Astrocyte (in vitro differentiated cells and primary cell): ENCODE data around the gene BTN2A1. TPM values are rescaled to one million over a fixed set of nuclear protein-coding genes. Genes with fewer than 3 reads are reported as not detected.

Experiments
- DNase-seq: peaks from one replicate; pipeline ENCODE4 v3.0.0-alpha.2; 2010; ENCODE audit warnings: low read depth
- FAIRE-seq: peaks from 2 replicates; lab custom pipeline; 2011; peaks lifted over from hg19 to GRCh38; lab: Jason Lieb, UNC
- H2AFZ ChIP-seq: 2 replicates; pipeline ENCODE4 v1.6.0; 2012; ENCODE audit warnings: low read depth, low read length, inconsistent platforms
- H3K27ac ChIP-seq: 2 replicates; pipeline ENCODE4 v1.5.1; 2011; ENCODE audit warnings: low read depth, low read length, inconsistent platforms
- H3K27me3 ChIP-seq: 2 replicates; pipeline ENCODE4 v1.6.0; 2011; ENCODE audit warnings: low read length, inconsistent platforms; ENCODE audit not compliant: insufficient read depth
- H3K36me3 ChIP-seq: 2 replicates; pipeline ENCODE4 v1.5.1; 2011; ENCODE audit warnings: low read length, inconsistent platforms; ENCODE audit not compliant: insufficient read depth
- H3K4me1 ChIP-seq: 2 replicates; pipeline ENCODE4 v1.5.1; 2011; ENCODE audit warnings: low read length, inconsistent platforms; ENCODE audit not compliant: insufficient read depth
- H3K4me2 ChIP-seq: 2 replicates; pipeline ENCODE4 v1.6.0; 2012; ENCODE audit warnings: low read length, inconsistent platforms
- H3K4me3 ChIP-seq: 2 replicates; pipeline ENCODE4 v1.5.1; 2011; ENCODE audit warnings: low read depth, mild to moderate bottlenecking, low read length, inconsistent platforms; ENCODE audit not compliant: insufficient read depth
- H3K79me2 ChIP-seq: 2 replicates; pipeline ENCODE4 v1.6.0; 2012; ENCODE audit warnings: mild to moderate bottlenecking, low read length, inconsistent platforms; ENCODE audit not compliant: insufficient read depth
- H3K9ac ChIP-seq: 2 replicates; pipeline ENCODE4 v1.6.0; 2012; ENCODE audit warnings: mild to moderate bottlenecking, low read length, inconsistent platforms
- H3K9me3 ChIP-seq: 2 replicates; pipeline ENCODE4 v1.5.1; 2012; ENCODE audit warnings: low read depth, mild to moderate bottlenecking, low read length, inconsistent platforms; ENCODE audit not compliant: insufficient read depth
- H4K20me1 ChIP-seq: 2 replicates; pipeline ENCODE4 v1.6.0; 2012; ENCODE audit warnings: low read length, inconsistent platforms; ENCODE audit not compliant: insufficient read depth
- H3K27ac Mint-ChIP-seq: one replicate; pipeline ENCODE4 v1.8.0; 2021; ENCODE audit warnings: mild to moderate bottlenecking, mixed read lengths; ENCODE audit not compliant: unreplicated experiment
- H3K27me3 Mint-ChIP-seq: one replicate; pipeline ENCODE4 v1.8.0; 2021; ENCODE audit warnings: low read depth, mixed read lengths; ENCODE audit not compliant: unreplicated experiment
- H3K36me3 Mint-ChIP-seq: one replicate; pipeline ENCODE4 v1.8.0; 2021; ENCODE audit warnings: low read depth, mixed read lengths; ENCODE audit not compliant: unreplicated experiment
- H3K4me1 Mint-ChIP-seq: one replicate; pipeline ENCODE4 v1.8.0; 2021; ENCODE audit warnings: low read depth, mixed read lengths; ENCODE audit not compliant: unreplicated experiment
- H3K4me3 Mint-ChIP-seq: one replicate; pipeline ENCODE4 v1.8.0; 2021; ENCODE audit warnings: mild to moderate bottlenecking, moderate library complexity, mixed read lengths; ENCODE audit not compliant: unreplicated experiment
- H3K9me3 Mint-ChIP-seq: one replicate; pipeline ENCODE4 v1.8.0; 2021; ENCODE audit warnings: mild to moderate bottlenecking, mixed read lengths; ENCODE audit not compliant: unreplicated experiment
- EZH2 ChIP-seq: IDR thresholded peaks from 2 replicates; pipeline ENCODE4 v1.6.1; 2012; ENCODE audit warnings: mild to moderate bottlenecking, low read length, inconsistent platforms; ENCODE audit not compliant: insufficient read depth
- total RNA-seq: library from RNA; stranded (reverse); gene quantifications from 2 replicates; pipeline ENCODE4 v1.2.1, GENCODE V29; 2021
- TF ChIP-seq, protein P1 (sequence below): IDR thresholded peaks from 2 replicates; pipeline ENCODE4 v1.5.1; 2011; ENCODE audit warnings: low read depth, mild to moderate bottlenecking, inconsistent platforms, low read length, moderate library complexity; ENCODE audit not compliant: insufficient read depth

BTN2A1 gene
- total RNA-seq, 1 donor from 2014 or later: 50.4 TPM

DNA sequence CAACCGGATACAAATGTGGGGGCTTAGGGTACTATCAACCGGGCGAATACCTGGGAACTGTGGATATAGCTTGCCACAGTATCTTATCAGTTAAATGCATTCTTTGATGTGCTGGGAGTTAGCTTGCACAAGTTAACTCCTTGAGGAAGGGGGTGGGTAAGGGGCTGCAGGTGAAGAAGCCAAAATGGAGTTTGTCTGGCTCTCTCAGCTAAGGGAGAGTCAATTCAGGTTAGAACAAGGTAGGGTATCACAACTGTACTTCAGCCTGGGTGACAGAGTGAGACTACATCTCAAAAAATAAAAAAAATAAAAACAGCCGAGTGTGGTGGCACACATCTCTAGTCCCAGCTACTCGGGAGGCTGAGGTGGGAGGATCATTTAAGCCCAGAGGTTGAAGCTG lies 33.8 kb downstream of the BTN2A1 start:
- H3K27me3 ChIP-seq: peaks cover 4% of the 10 kb centered on the region
- Mint-ChIP-seq H3K4me3 (no peak overlapping the region), H3K27me3 (peaks cover 8% of the 10 kb centered on the region), H3K4me1 (peaks cover 3% of the 10 kb centered on the region), H3K36me3 (no peaks in the 10 kb centered on the region), H3K27ac (no peak overlapping the region), H3K9me3 (peaks cover 9% of the 10 kb centered on the region)
- H3K4me3 ChIP-seq: no peak overlapping the region
- no peak overlapping the region for H3K4me2 ChIP-seq
- no peaks in the 10 kb centered on the region for H3K79me2 ChIP-seq
- no peaks in the 10 kb centered on the region for H3K36me3 ChIP-seq
- no peak for DNase-seq
- no peak for FAIRE-seq
- no peak overlapping the region for H2AFZ ChIP-seq
- peaks cover 6% of the 10 kb centered on the region for H3K9me3 ChIP-seq
- TF ChIP-seq, protein P1, sequence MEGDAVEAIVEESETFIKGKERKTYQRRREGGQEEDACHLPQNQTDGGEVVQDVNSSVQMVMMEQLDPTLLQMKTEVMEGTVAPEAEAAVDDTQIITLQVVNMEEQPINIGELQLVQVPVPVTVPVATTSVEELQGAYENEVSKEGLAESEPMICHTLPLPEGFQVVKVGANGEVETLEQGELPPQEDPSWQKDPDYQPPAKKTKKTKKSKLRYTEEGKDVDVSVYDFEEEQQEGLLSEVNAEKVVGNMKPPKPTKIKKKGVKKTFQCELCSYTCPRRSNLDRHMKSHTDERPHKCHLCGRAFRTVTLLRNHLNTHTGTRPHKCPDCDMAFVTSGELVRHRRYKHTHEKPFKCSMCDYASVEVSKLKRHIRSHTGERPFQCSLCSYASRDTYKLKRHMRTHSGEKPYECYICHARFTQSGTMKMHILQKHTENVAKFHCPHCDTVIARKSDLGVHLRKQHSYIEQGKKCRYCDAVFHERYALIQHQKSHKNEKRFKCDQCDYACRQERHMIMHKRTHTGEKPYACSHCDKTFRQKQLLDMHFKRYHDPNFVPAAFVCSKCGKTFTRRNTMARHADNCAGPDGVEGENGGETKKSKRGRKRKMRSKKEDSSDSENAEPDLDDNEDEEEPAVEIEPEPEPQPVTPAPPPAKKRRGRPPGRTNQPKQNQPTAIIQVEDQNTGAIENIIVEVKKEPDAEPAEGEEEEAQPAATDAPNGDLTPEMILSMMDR: no peak
- no peak for TF ChIP-seq EZH2
- no peaks in the 10 kb centered on the region for H3K4me1 ChIP-seq
- no peak overlapping the region for H3K27ac ChIP-seq
- no peak overlapping the region for H3K9ac ChIP-seq
- no peaks in the 10 kb centered on the region for H4K20me1 ChIP-seq

DNA sequence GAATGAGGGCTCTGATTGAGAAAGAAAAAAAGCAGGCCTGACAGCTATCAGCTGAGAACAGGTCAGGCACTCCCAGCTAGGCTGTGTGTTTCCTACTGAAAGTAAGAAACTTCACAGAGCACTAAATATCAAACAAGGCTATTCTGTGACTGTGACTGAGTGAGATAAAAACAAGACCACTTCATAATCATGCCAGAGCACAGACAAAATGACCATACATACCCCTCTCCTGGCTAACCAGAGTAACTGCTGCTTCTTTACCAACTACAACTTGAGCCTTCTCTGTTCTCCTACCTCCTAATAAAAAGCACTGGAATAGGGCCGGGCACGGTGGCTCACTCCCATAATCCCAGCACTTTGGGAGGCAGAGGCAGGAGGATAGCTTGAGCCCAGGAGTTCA lies 35.5 kb downstream of the BTN2A1 start:
- H3K27me3 Mint-ChIP-seq: peaks cover 9% of the 10 kb centered on the region
- Histone ChIP-seq H3K9ac (no peak overlapping the region), H3K4me3 (no peak overlapping the region), H3K4me2 (no peak overlapping the region), H3K79me2 (no peaks in the 10 kb centered on the region), H4K20me1 (no peaks in the 10 kb centered on the region), H3K27ac (no peak overlapping the region), H3K27me3 (peaks cover 5% of the 10 kb centered on the region), H3K36me3 (no peaks in the 10 kb centered on the region), H2AFZ (no peak overlapping the region), H3K4me1 (no peaks in the 10 kb centered on the region), H3K9me3 (no peaks in the 10 kb centered on the region)
- H3K27ac Mint-ChIP-seq: no peak overlapping the region
- H3K4me3 Mint-ChIP-seq: no peak overlapping the region
- H3K36me3 Mint-ChIP-seq: no peaks in the 10 kb centered on the region
- H3K4me1 Mint-ChIP-seq: peaks cover 3% of the 10 kb centered on the region
- TF ChIP-seq, protein P1: no peak
- TF ChIP-seq EZH2: no peak
- DNase-seq (no peak), FAIRE-seq (no peak)
- H3K9me3 Mint-ChIP-seq: peaks cover 1% of the 10 kb centered on the region

DNA sequence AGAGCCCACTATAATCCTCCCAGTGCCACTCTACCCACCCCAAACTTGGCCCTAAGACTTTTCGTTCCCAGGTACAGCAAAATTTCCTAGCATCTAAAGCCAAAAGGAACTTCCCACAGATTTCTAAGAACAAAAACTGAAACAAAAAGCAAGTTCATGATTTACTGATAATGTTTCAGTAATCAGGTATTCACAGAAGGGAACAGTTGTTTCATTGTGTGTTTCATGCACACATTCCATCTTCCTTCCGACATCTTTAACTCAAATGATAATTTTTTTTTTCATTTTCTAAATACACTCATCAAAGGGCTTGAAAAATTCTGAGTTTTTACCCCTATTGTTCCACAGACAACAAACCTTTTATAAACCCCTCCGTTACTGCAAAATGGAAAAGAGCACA lies 36.4 kb downstream of the BTN2A1 start:
- H3K4me1 Mint-ChIP-seq: peaks cover 3% of the 10 kb centered on the region
- H3K4me3 ChIP-seq: no peak overlapping the region
- H3K79me2 ChIP-seq: no peaks in the 10 kb centered on the region
- H3K9me3 ChIP-seq: no peaks in the 10 kb centered on the region
- peaks cover 6% of the 10 kb centered on the region for H3K27me3 ChIP-seq
- no peak overlapping the region for H3K4me3 Mint-ChIP-seq
- no peaks in the 10 kb centered on the region for H3K4me1 ChIP-seq
- H3K9ac ChIP-seq: no peak overlapping the region
- TF ChIP-seq, protein P1: no peak
- no peak for TF ChIP-seq EZH2
- no peak overlapping the region for H3K27ac Mint-ChIP-seq
- H3K27me3 Mint-ChIP-seq: peaks cover 9% of the 10 kb centered on the region
- FAIRE-seq: no peak
- H3K36me3 ChIP-seq: no peaks in the 10 kb centered on the region
- no peak overlapping the region for H3K27ac ChIP-seq
- no peak overlapping the region for H3K4me2 ChIP-seq
- peaks cover 1% of the 10 kb centered on the region for H3K9me3 Mint-ChIP-seq
- DNase-seq: no peak
- no peaks in the 10 kb centered on the region for H4K20me1 ChIP-seq
- no peak overlapping the region for H2AFZ ChIP-seq
- no peaks in the 10 kb centered on the region for H3K36me3 Mint-ChIP-seq
